HCT116 (cell line): ENCODE measurements around the gene PIK3CB. TPM values are rescaled to one million over a fixed set of nuclear protein-coding genes. Genes with fewer than 3 reads are reported as not detected.

Source experiments
- ATAC-seq: fragments of 200-7000 bp; cut with Tn5 transposase; 2 replicates; pipeline ENCODE4 v1.9.1; 2020; ENCODE audit warnings: mild to moderate bottlenecking, moderate library complexity
- BruUV-seq: library from RNA; stranded (reverse); fragments of 400-500 nt; replicated peaks from 2 replicates; lab custom pipeline; 2021; lab: Mats Ljungman, UMichigan
- CTCF ChIA-PET: fragments of 300-600 bp; sonication (Branson Sonifier 250); formaldehyde crosslinking; loops from one replicate; lab custom pipeline; 2021; ENCODE audit warnings: antibody characterized with exemption; lab: Charles Lee
- POLR2A ChIA-PET: fragments of 300-600, 350-600 bp; sonication (Branson Sonifier 250); formaldehyde crosslinking; loops from one replicate; lab custom pipeline; 2021; ENCODE audit warnings: antibody characterized with exemption; lab: Charles Lee
- RAD21 ChIA-PET, 2 experiments: fragments of 300-600 bp; sonication (Branson Sonifier 250); formaldehyde crosslinking; loops; one replicate each; lab custom pipeline; 2023; ENCODE audit warnings: low total read pairs in 2 of 2; ENCODE audit not compliant: uncharacterized antibody in 2 of 2, unreplicated experiment in 2 of 2, low non-redundant PET in 1 of 2; lab: Charles Lee
- DNase-seq: peaks from one replicate; pipeline ENCODE4 v3.0.0-alpha.2; 2010; ENCODE audit warnings: low read depth, low spot score
- H2AFZ ChIP-seq: fragments of 200-600 bp; shearing (Covaris generic), sonication (generic); 2 replicates; pipeline ENCODE4 v1.6.1; 2017; ENCODE audit warnings: low read depth, mixed run types, mixed read lengths, antibody characterized with exemption, low read length; ENCODE audit not compliant: poor library complexity, severe bottlenecking
- H3K27ac ChIP-seq: 2 replicates; pipeline ENCODE4 v1.5.1; 2012; ENCODE audit warnings: low read depth, low read length
- H3K27me3 ChIP-seq: fragments of 200-600 bp; sonication (generic); 2 replicates; pipeline ENCODE4 v1.6.1; 2016; ENCODE audit warnings: mixed run types, low read length, mixed read lengths; ENCODE audit not compliant: insufficient read depth
- H3K36me3 ChIP-seq, 2 experiments: fragments of 200-500 bp in 1 of 2; fragments of 200-600 bp in 1 of 2; sonication (Bioruptor generic) in 1 of 2; sonication (generic) in 1 of 2; 2 replicates each; pipeline versions ENCODE4 v1.5.1 to v1.6.1; 2014 to 2016; ENCODE audit warnings: low read length in 2 of 2, inconsistent platforms in 1 of 2, mixed read lengths in 1 of 2, mixed run types in 1 of 2; ENCODE audit not compliant: insufficient read depth in 2 of 2, control insufficient read depth in 1 of 2
- H3K4me1 ChIP-seq, 2 experiments: fragments of 200-600 bp in 1 of 2; sonication (generic) in 1 of 2; 2 replicates each; pipeline versions ENCODE4 v1.5.1 to v1.6.1; 2012 to 2017; ENCODE audit warnings: low read length in 2 of 2, inconsistent platforms in 1 of 2, mild to moderate bottlenecking in 1 of 2, mixed read lengths in 1 of 2, mixed run types in 1 of 2, moderate library complexity in 1 of 2; ENCODE audit not compliant: insufficient read depth in 2 of 2, control insufficient read depth in 1 of 2
- H3K4me2 ChIP-seq: fragments of 200-600 bp; sonication (generic); 2 replicates; pipeline ENCODE4 v1.6.1; 2017; ENCODE audit warnings: mixed run types, low read length, mixed read lengths
- H3K4me3 ChIP-seq, 2 experiments: fragments of 200-600 bp in 1 of 2; sonication (generic) in 1 of 2; replicated peaks in 1 of 2; 2 replicates each; pipeline ENCODE4 v1.5.1; 2011 to 2016; ENCODE audit warnings: low read length in 2 of 2, control low read depth in 1 of 2, low read depth in 1 of 2, mild to moderate bottlenecking in 1 of 2, mixed read lengths in 1 of 2, mixed run types in 1 of 2
- H3K79me2 ChIP-seq: fragments of 200-600 bp; sonication (generic); 2 replicates; pipeline ENCODE4 v1.6.1; 2017; ENCODE audit warnings: mild to moderate bottlenecking, mixed run types, low read length, moderate library complexity, mixed read lengths; ENCODE audit not compliant: insufficient read depth
- H3K9ac ChIP-seq: fragments of 200-600 bp; sonication (generic); 2 replicates; pipeline ENCODE4 v1.6.1; 2016; ENCODE audit warnings: low read length, mixed read lengths
- H3K9me2 ChIP-seq: fragments of 200-600 bp; sonication (generic), shearing (Covaris generic); 2 replicates; pipeline ENCODE4 v1.6.1; 2017; ENCODE audit warnings: mixed run types, mild to moderate bottlenecking, moderate library complexity; ENCODE audit not compliant: insufficient read depth
- H3K9me3 ChIP-seq, 2 experiments: fragments of 200-500 bp in 1 of 2; fragments of 200-600 bp in 1 of 2; sonication (Bioruptor generic) in 1 of 2; sonication (generic) in 1 of 2; 2 replicates each; pipeline ENCODE4 v1.6.1; 2014 to 2017; ENCODE audit warnings: low read length in 2 of 2, mixed read lengths in 2 of 2, inconsistent platforms in 1 of 2, low read depth in 1 of 2, mild to moderate bottlenecking in 1 of 2, mixed run types in 1 of 2, moderate library complexity in 1 of 2; ENCODE audit not compliant: control insufficient read depth in 1 of 2, insufficient read depth in 1 of 2
- H4K20me1 ChIP-seq: fragments of 200-600 bp; sonication (generic), shearing (Covaris generic); 2 replicates; pipeline ENCODE4 v1.6.1; 2017; ENCODE audit warnings: mixed run types, mild to moderate bottlenecking, moderate library complexity; ENCODE audit not compliant: insufficient read depth
- POLR2AphosphoS5 ChIP-seq: IDR thresholded peaks from 2 replicates; pipeline ENCODE4 v1.6.1; 2011; ENCODE audit warnings: mild to moderate bottlenecking, low read depth, low read length, moderate library complexity
- RAD21 ChIP-seq: IDR thresholded peaks from 2 replicates; pipeline ENCODE4 v1.6.1; 2012; ENCODE audit warnings: low read depth, mild to moderate bottlenecking
- SIN3A ChIP-seq: IDR thresholded peaks from 2 replicates; pipeline ENCODE4 v1.6.1; 2012; ENCODE audit warnings: low read depth
- ZNF274 ChIP-seq: fragments of 200-500 bp; sonication (Bioruptor generic); IDR thresholded peaks from 2 replicates; pipeline ENCODE4 v1.6.1; 2014; ENCODE audit warnings: mild to moderate bottlenecking, low read depth, low read length, inconsistent platforms
- intact Hi-C: fragments of 100-400 bp; cut with micrococcal nuclease; formaldehyde crosslinking; loops from 2 replicates; pipeline ENCODE4 v1.10.0; 2022
- total RNA-seq: library from RNA; stranded (reverse); gene quantifications from one replicate; pipeline ENCODE4 v1.2.1, GENCODE V29; 2021; ENCODE audit not compliant: unreplicated experiment
- TF ChIP-seq, protein P1 (sequence below): IDR thresholded peaks from 2 replicates; pipeline ENCODE4 v1.6.1; 2012

The PIK3CB gene
- total RNA-seq, 1 experiment from 2014 or later, result 44.3 TPM

DNA sequence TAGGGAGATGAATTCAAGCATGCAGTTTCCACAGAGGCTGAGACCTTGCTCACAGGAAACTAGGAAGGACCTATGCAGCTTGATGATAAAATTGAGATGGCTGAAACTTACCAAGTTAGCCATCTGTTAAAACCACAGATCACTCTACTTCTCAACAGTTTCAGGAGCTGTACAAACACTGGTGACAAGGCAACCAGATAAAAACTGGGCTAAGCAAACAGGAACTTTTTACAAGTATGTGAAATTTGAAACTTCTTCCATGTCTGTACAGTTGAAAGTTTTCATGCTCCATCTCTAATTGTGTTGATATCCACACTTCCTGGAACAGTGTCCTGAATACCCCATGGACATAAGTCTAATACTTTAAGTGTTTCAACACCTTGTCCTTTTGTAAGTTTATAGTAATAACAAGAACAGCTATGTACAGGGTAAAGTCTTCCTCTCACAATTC lies 147.9 kb downstream of the PIK3CB start:
- TF ChIP-seq, protein P1, sequence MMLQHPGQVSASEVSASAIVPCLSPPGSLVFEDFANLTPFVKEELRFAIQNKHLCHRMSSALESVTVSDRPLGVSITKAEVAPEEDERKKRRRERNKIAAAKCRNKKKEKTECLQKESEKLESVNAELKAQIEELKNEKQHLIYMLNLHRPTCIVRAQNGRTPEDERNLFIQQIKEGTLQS, result no peak
- TF ChIP-seq RAD21 (no peak), POLR2AphosphoS5 (no peak), ZNF274 (no peak), SIN3A (no peak)
- Histone ChIP-seq H3K4me3 (no peak overlapping the region), H3K27me3 (no peaks in the 10 kb centered on the region), H3K9me3 (no peaks in the 10 kb centered on the region), H3K27ac (no peak overlapping the region), H3K9me2 (no peaks in the 10 kb centered on the region), H3K4me2 (no peak overlapping the region), H3K4me1 (no peaks in the 10 kb centered on the region), H3K79me2 (no peaks in the 10 kb centered on the region), H4K20me1 (no peaks in the 10 kb centered on the region), H3K9ac (no peak overlapping the region), H3K36me3 (peaks cover 2 to 7% of the 10 kb centered on the region in 2 experiments; a peak in 2 of 4 replicates), H2AFZ (no peak overlapping the region)
- CTCF ChIA-PET, result interaction anchor here (1.0 kb wide), 1 partner anchor 93 kb away, joined by 3 read pairs; the partner anchor contains the start of gene CEP70
- no peak for DNase-seq
- RAD21 ChIA-PET, result no interaction called here
- intact Hi-C loops, result no loop called here
- POLR2A ChIA-PET, result no interaction called here
- no TSS peak for BruUV-seq
- ATAC-seq, result no peak

DNA sequence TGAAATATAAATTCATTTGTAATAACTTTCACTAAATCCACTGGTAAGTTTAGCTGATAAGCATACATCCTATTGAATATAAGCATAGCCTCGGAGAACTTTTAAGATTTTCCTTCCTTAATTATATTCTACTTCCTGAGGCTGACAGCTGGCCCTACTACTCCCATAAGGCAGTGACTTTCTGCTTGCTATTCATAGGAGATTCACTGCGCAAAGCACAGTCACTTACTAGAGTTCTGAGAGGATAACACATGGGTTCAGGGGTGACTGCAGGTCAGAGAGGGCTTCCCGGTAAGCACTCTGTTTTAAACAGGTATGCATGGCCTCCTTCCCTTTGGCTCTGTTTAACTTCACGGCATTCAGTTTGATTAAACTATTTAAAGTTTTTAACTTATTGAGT lies 150.3 kb downstream of the PIK3CB start:
- no peak overlapping the region for H2AFZ ChIP-seq
- H3K9ac ChIP-seq, result no peak overlapping the region
- TF ChIP-seq ZNF274 (no peak), SIN3A (no peak)
- DNase-seq (no peak), ATAC-seq (no peak)
- H4K20me1 ChIP-seq, result no peaks in the 10 kb centered on the region
- no peaks in the 10 kb centered on the region for H3K79me2 ChIP-seq
- no peak overlapping the region for H3K4me3 ChIP-seq
- RAD21 ChIA-PET, result no interaction called here
- peaks cover 2 to 7% of the 10 kb centered on the region in 2 experiments; a peak in 1 of 4 replicates for H3K36me3 ChIP-seq
- no peaks in the 10 kb centered on the region for H3K9me3 ChIP-seq
- H3K27me3 ChIP-seq, result no peaks in the 10 kb centered on the region
- no peaks in the 10 kb centered on the region for H3K9me2 ChIP-seq
- H3K4me2 ChIP-seq, result no peak overlapping the region
- POLR2A ChIA-PET, result no interaction called here
- intact Hi-C loops, result no loop called here
- no TSS peak for BruUV-seq
- no peaks in the 10 kb centered on the region for H3K4me1 ChIP-seq
- CTCF ChIA-PET, result no interaction called here
- H3K27ac ChIP-seq, result no peak overlapping the region
